GM21576 (cell line): ENCODE measurements around the gene SRM.
"Not testable (repeated sequence)": the region's sequence is repeated elsewhere in the genome, so short reads cannot be mapped to it uniquely, and the experiment has no call there.

Experiments used
- ATAC-seq: cut with Tn5 transposase; IDR thresholded peaks from one replicate; pipeline ENCODE4 v1.9.1; 2021; ENCODE audit warnings: mild to moderate bottlenecking, moderate library complexity; ENCODE audit not compliant: unreplicated experiment

SRM gene

GRCh38 chr1:11065796-11066195 is 6.0 kb upstream of the SRM start:
- no peak for ATAC-seq

GRCh38 chr1:11064942-11065341 is 5.1 kb upstream of the SRM start:
- no peak for ATAC-seq

GRCh38 chr1:11063937-11064537 is 4.2 kb upstream of the SRM start:
- not testable (repeated sequence) for ATAC-seq

- no peak for ATAC-seq
Observed at GRCh38 chr1:11062965-11063401, 3.2 kb upstream of the SRM start.

- ATAC-seq, result no peak
Observed at GRCh38 chr1:11061652-11062365, 2.0 kb upstream of the SRM start.

- peak; percentile 28 for ATAC-seq
Observed at GRCh38 chr1:11059155-11059967, 457 bp downstream of the SRM start.

GRCh38 chr1:11058595-11059154 is 1.1 kb downstream of the SRM start:
- no peak for ATAC-seq

GRCh38 chr1:11058026-11058425 is 1.8 kb downstream of the SRM start:
- no peak for ATAC-seq

GRCh38 chr1:11057477-11057876 is 2.3 kb downstream of the SRM start:
- ATAC-seq, result no peak

GRCh38 chr1:11056504-11056903 is 3.3 kb downstream of the SRM start:
- ATAC-seq, result no peak

GRCh38 chr1:11055676-11056075 is 4.1 kb downstream of the SRM start:
- no peak for ATAC-seq

GRCh38 chr1:11054666-11055065 is 5.2 kb downstream of the SRM start:
- no peak for ATAC-seq

GRCh38 chr1:11054181-11054580 is 5.6 kb downstream of the SRM start:
- no peak for ATAC-seq

- no peak for ATAC-seq
Observed at GRCh38 chr1:11053758-11054137, 6.1 kb downstream of the SRM start.

- ATAC-seq, result no peak
Observed at GRCh38 chr1:11052839-11053757, 6.7 kb downstream of the SRM start.

- ATAC-seq, result no peak
Observed at GRCh38 chr1:11051781-11052511, 7.9 kb downstream of the SRM start.

- not testable (repeated sequence) for ATAC-seq
Observed at GRCh38 chr1:11051121-11051520, 8.7 kb downstream of the SRM start.

GRCh38 chr1:11046625-11047365 is 13.0 kb downstream of the SRM start, which contains the start of gene MASP2:
MASP2 (minus strand) TSS chr1:11047239; CDS start chr1:11047207, 32 bp downstream.
- no peak for ATAC-seq

GRCh38 chr1:11046270-11046566 is 13.6 kb downstream of the SRM start:
- no peak for ATAC-seq
